Measurements from ENCODE around the gene SPRED3.

Gene SPRED3

DNA sequence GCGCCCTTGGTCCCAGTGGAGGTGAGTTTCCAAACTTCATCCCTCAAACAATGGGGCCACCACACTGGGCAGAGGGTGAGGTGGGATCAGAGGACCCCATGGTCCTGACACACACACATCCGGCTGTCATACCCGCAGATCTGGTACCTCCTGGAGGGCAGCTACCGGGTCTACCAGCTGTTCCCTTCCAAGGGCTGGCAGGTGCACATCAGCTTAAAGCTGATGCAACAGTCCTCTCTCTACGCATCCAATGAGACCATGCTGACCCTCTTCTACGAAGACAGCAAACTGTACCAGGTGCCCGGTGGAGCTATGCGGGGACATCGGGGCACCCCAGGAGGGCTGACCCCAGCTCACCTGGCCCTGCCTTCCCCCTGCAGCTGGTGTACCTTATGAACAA, 28.1 kb upstream of the SPRED3 start:
- DNase-seq (no peak), ATAC-seq (ENCODE audit: insufficient read depth, low read depth) (0 out of 3 replicates have a peak, but pooled peaks have one; percentile 45)
- Histone ChIP-seq H3K4me2 (ENCODE audit: insufficient read depth, low read length) (no peak overlapping the region), H2AFZ (ENCODE audit: low read depth, low read length) (no peak overlapping the region), H3K36me3 (ENCODE audit: insufficient read depth, low read length) (no peaks in the 10 kb centered on the region), H3K9ac (ENCODE audit: low read depth, low read length) (no peak overlapping the region), H3K4me1 (ENCODE audit: insufficient read depth, low read length) (no peaks in the 10 kb centered on the region), H3K4me3 (ENCODE audit: low read depth in 1 of 2, low read length in 2 of 2) (no peak overlapping the region), H3K9me3 (ENCODE audit: insufficient read depth, low read length, severe bottlenecking) (peaks cover 4% of the 10 kb centered on the region), H3K79me2 (ENCODE audit: insufficient read depth, low read length) (no peaks in the 10 kb centered on the region), H4K20me1 (ENCODE audit: insufficient read depth, low read length) (no peaks in the 10 kb centered on the region; the same call in 1 of the 2 replicates), H3K27me3 (ENCODE audit: insufficient read depth, low read length, poor library complexity) (peaks cover 4% of the 10 kb centered on the region), H3K27ac (ENCODE audit: low read length) (no peak overlapping the region)
- TF ChIP-seq EZH2 (IDR thresholded peaks at IDR 0.05; ENCODE audit: borderline replicate concordance, low read depth, low read length, severe bottlenecking): no peak
- TF ChIP-seq, protein P1, sequence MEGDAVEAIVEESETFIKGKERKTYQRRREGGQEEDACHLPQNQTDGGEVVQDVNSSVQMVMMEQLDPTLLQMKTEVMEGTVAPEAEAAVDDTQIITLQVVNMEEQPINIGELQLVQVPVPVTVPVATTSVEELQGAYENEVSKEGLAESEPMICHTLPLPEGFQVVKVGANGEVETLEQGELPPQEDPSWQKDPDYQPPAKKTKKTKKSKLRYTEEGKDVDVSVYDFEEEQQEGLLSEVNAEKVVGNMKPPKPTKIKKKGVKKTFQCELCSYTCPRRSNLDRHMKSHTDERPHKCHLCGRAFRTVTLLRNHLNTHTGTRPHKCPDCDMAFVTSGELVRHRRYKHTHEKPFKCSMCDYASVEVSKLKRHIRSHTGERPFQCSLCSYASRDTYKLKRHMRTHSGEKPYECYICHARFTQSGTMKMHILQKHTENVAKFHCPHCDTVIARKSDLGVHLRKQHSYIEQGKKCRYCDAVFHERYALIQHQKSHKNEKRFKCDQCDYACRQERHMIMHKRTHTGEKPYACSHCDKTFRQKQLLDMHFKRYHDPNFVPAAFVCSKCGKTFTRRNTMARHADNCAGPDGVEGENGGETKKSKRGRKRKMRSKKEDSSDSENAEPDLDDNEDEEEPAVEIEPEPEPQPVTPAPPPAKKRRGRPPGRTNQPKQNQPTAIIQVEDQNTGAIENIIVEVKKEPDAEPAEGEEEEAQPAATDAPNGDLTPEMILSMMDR (IDR thresholded peaks at IDR 0.05; ENCODE audit: borderline replicate concordance, extremely low read depth, low read length, poor library complexity, severe bottlenecking): no peak

DNA sequence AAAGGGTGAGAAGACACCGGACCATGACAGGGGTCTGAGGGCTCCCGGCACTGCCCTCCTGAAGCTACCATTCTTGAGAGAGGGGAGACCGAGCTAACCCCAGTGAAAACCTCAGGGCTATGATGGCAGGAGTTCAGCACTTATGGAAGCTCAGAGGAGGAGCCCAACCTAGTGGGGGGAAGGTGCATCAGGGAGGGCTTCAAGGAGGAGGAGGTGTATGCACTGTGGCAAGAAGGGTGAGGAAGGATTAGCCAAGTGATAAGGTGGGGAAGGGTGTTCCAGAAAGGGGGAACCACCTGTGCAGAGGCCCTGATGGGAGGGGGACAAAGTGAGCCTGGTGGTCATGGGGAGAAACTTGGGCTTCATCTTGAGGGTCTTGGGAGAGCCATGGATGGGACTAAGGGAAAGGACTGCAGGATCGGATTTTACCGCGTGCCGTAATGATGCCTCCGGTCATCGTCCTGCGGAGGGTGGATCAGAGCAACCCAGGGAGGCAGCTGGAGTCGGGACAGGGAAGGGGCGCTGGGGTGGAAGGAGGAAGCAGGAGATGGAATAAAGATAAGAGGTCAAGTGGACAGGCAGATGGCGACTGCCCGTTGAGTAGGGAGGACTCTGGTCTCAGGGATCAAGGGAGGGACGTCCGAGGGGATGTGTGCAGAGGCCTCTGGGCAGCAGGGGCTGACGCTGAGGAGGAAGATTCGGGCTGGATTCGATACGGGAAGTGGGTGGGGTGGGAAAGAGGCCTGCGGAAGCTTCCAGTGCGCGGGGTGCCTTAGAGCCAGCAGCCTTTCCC, 27.5 kb upstream of the SPRED3 start:
- TF ChIP-seq, protein P1 (IDR thresholded peaks at IDR 0.05; ENCODE audit: borderline replicate concordance, extremely low read depth, low read length, poor library complexity, severe bottlenecking): no peak
- TF ChIP-seq EZH2 (IDR thresholded peaks at IDR 0.05; ENCODE audit: borderline replicate concordance, low read depth, low read length, severe bottlenecking): no peak
- no peak overlapping the region for H2AFZ ChIP-seq (ENCODE audit: low read depth, low read length)
- no peak overlapping the region for H3K4me2 ChIP-seq (ENCODE audit: insufficient read depth, low read length)
- H3K9ac ChIP-seq (ENCODE audit: low read depth, low read length): no peak overlapping the region
- no peak overlapping the region for H3K27ac ChIP-seq (ENCODE audit: low read length)
- no peak overlapping the region for H3K4me3 ChIP-seq (ENCODE audit: low read depth in 1 of 2, low read length in 2 of 2)
- peaks cover 4% of the 10 kb centered on the region for H3K27me3 ChIP-seq (ENCODE audit: insufficient read depth, low read length, poor library complexity)
- H3K36me3 ChIP-seq (ENCODE audit: insufficient read depth, low read length): no peaks in the 10 kb centered on the region
- no peaks in the 10 kb centered on the region for H3K79me2 ChIP-seq (ENCODE audit: insufficient read depth, low read length)
- H4K20me1 ChIP-seq (ENCODE audit: insufficient read depth, low read length): no peaks in the 10 kb centered on the region; the same call in 1 of the 2 replicates
- no peak for ATAC-seq (ENCODE audit: insufficient read depth, low read depth)
- DNase-seq: no peak
- peaks cover 4% of the 10 kb centered on the region for H3K9me3 ChIP-seq (ENCODE audit: insufficient read depth, low read length, severe bottlenecking)
- no peaks in the 10 kb centered on the region for H3K4me1 ChIP-seq (ENCODE audit: insufficient read depth, low read length)

DNA sequence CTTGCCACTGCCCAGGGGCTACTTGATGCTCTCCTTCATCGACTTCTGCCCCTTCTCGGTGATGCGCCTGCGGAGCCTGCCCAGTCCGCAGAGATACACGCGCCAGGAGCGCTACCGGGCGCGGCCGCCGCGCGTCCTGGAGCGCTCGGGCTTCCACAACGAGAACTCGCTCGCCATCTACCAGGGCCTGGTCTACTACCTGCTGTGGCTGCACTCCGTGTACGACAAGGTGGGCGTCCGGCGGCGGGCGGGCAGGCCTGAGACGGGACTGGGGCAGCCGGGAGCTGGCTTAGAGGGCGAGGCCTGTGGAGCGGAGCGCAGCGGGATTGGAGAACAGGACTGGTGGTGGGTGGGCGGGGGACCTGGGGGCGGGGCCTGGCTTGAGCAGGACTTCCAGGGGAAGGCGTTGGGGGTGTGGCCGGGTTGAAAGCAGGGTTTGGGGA, 26.8 kb upstream of the SPRED3 start:
- Histone ChIP-seq H3K27me3 (ENCODE audit: insufficient read depth, low read length, poor library complexity) (peaks cover 4% of the 10 kb centered on the region), H3K9me3 (ENCODE audit: insufficient read depth, low read length, severe bottlenecking) (peaks cover 4% of the 10 kb centered on the region), H3K4me2 (ENCODE audit: insufficient read depth, low read length) (no peak overlapping the region), H3K79me2 (ENCODE audit: insufficient read depth, low read length) (no peaks in the 10 kb centered on the region), H3K4me1 (ENCODE audit: insufficient read depth, low read length) (no peaks in the 10 kb centered on the region), H3K4me3 (ENCODE audit: low read depth in 1 of 2, low read length in 2 of 2) (no peak overlapping the region), H2AFZ (ENCODE audit: low read depth, low read length) (no peak overlapping the region), H3K36me3 (ENCODE audit: insufficient read depth, low read length) (no peaks in the 10 kb centered on the region), H3K9ac (ENCODE audit: low read depth, low read length) (no peak overlapping the region), H3K27ac (ENCODE audit: low read length) (no peak overlapping the region), H4K20me1 (ENCODE audit: insufficient read depth, low read length) (no peaks in the 10 kb centered on the region; the same call in 1 of the 2 replicates)
- DNase-seq (no peak), ATAC-seq (ENCODE audit: insufficient read depth, low read depth) (no peak)
- no peak for TF ChIP-seq EZH2 (IDR thresholded peaks at IDR 0.05; ENCODE audit: borderline replicate concordance, low read depth, low read length, severe bottlenecking)
- TF ChIP-seq, protein P1 (IDR thresholded peaks at IDR 0.05; ENCODE audit: borderline replicate concordance, extremely low read depth, low read length, poor library complexity, severe bottlenecking): no peak

Measured in DND-41 (cell line).